Ishikawa (cell line): ENCODE measurements around the gene SH3RF1.

Source experiments
- CEBPB ChIP-seq: IDR thresholded peaks from 2 replicates; pipeline ENCODE4 v1.6.1; 2012
- CREB1 ChIP-seq: IDR thresholded peaks from 2 replicates; pipeline ENCODE4 v1.6.1; 2012; ENCODE audit warnings: low read depth
- EGR1 ChIP-seq: IDR thresholded peaks from 2 replicates; pipeline ENCODE4 v1.6.1; 2012
- EP300 ChIP-seq: IDR thresholded peaks from 2 replicates; pipeline ENCODE4 v1.6.1; 2012; ENCODE audit warnings: borderline replicate concordance
- MAX ChIP-seq: IDR thresholded peaks from 2 replicates; pipeline ENCODE4 v1.6.1; 2012
- NFIC ChIP-seq: IDR thresholded peaks from 2 replicates; pipeline ENCODE4 v1.6.1; 2012
- RAD21 ChIP-seq: IDR thresholded peaks from 2 replicates; pipeline ENCODE4 v1.6.1; 2012; ENCODE audit warnings: low read depth
- REST ChIP-seq: IDR thresholded peaks from 2 replicates; pipeline ENCODE4 v1.6.1; 2012; ENCODE audit warnings: low read depth, mild to moderate bottlenecking
- TAF1 ChIP-seq: IDR thresholded peaks from 2 replicates; pipeline ENCODE4 v1.6.1; 2012; ENCODE audit warnings: low read depth, mild to moderate bottlenecking
- USF1 ChIP-seq: IDR thresholded peaks from 2 replicates; pipeline ENCODE4 v1.6.1; 2012
- ZBTB7A ChIP-seq: IDR thresholded peaks from 2 replicates; pipeline ENCODE4 v1.6.1; 2012; ENCODE audit warnings: low read depth

DNA sequence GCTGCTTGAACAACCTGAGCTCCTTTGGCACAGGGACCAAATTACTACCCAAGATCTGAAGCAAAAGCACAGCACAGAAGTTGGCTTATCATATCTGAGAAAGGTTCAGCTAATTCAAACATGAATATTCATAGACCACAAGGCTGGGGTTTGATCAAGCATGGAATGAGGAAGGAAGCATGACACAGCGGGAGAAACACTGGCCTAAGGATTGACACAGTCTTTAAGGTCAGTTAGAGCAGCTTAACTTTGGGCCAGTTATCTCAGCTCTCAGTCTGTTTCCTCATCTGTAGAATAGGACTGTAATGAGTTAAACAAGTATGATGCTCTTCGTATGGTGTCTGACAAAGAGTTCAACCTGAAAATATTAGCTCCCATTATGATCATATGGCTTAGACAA lies 172.2 kb downstream of the SH3RF1 start:
- TF ChIP-seq TAF1 (no peak), ZBTB7A (no peak), EGR1 (no peak), CEBPB (no peak), MAX (no peak), REST (no peak), RAD21 (no peak), USF1 (no peak), CREB1 (no peak), NFIC (no peak), EP300 (no peak)
